ENCODE results near the gene STAT3.

The STAT3 gene

GRCh38 chr17:42294469-42295398 lies 93.5 kb downstream of the STAT3 start:
- DNase-seq (ENCODE audit: low spot score): no peak

GRCh38 chr17:42291129-42291528 lies 97.1 kb downstream of the STAT3 start:
- no peak for DNase-seq (ENCODE audit: low spot score)

GRCh38 chr17:42290577-42290976 lies 97.7 kb downstream of the STAT3 start:
- no peak for DNase-seq (ENCODE audit: low spot score)

GRCh38 chr17:42289611-42290181 lies 98.5 kb downstream of the STAT3 start:
- DNase-seq (ENCODE audit: low spot score): no peak

GRCh38 chr17:42288803-42289610 lies 99.2 kb downstream of the STAT3 start:
- peak; percentile 29 for DNase-seq (ENCODE audit: low spot score)

GRCh38 chr17:42287977-42288802 lies 100.1 kb downstream of the STAT3 start, which contains the start of gene STAT5A:
TSS of gene STAT5A (plus strand) at chr17:42288498. CDS start at chr17:42289412, 914 bp downstream.
- DNase-seq (ENCODE audit: low spot score): peak; percentile 35

- no peak for DNase-seq (ENCODE audit: low spot score)
Measured at GRCh38 chr17:42287305-42287976, 100.8 kb downstream of the STAT3 start.

- DNase-seq (ENCODE audit: low spot score): no peak
Measured at GRCh38 chr17:42286411-42287221, 101.6 kb downstream of the STAT3 start.

- no peak for DNase-seq (ENCODE audit: low spot score)
Measured at GRCh38 chr17:42285346-42286050, 102.7 kb downstream of the STAT3 start.

- DNase-seq (ENCODE audit: low spot score): no peak
Measured at GRCh38 chr17:42284566-42284965, 103.7 kb downstream of the STAT3 start.

- no peak for DNase-seq (ENCODE audit: low spot score)
Measured at GRCh38 chr17:42284024-42284369, 104.2 kb downstream of the STAT3 start.

GRCh38 chr17:42283241-42284023 lies 104.8 kb downstream of the STAT3 start:
- no peak for DNase-seq (ENCODE audit: low spot score)

GRCh38 chr17:42282478-42283080 lies 105.7 kb downstream of the STAT3 start:
- DNase-seq (ENCODE audit: low spot score): no peak

- no peak for DNase-seq (ENCODE audit: low spot score)
Measured at GRCh38 chr17:42281571-42282096, 106.6 kb downstream of the STAT3 start.

GRCh38 chr17:42279776-42280630 lies 108.2 kb downstream of the STAT3 start:
- DNase-seq (ENCODE audit: low spot score): no peak

- no peak for DNase-seq (ENCODE audit: low spot score)
Measured at GRCh38 chr17:42277342-42277712, 110.9 kb downstream of the STAT3 start.
